ENCODE data around the gene UMAD1.
A peak's percentile ranks its signal among the peaks of the same experiment; 100 is the strongest.
"Not testable (repeated sequence)": the region's sequence is repeated elsewhere in the genome, so short reads cannot be mapped to it uniquely, and the experiment has no call there.

The UMAD1 gene

DNA sequence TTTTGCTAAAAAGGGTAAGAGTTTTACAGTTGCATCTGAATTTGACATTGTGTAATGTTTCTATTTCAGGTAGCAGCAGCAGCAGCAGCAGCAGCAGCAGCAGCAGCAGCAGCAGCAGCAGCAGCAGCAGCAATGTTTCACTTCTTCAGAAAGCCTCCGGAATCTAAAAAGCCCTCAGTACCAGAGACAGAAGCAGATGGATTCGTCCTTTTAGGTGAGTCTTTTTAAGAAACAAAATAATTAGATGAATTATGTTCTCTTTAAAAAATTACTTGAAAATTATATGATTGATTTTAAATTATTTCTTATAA, 32.6 kb downstream of the UMAD1 start:
- no peak for TF ChIP-seq EZH2 (IDR thresholded peaks at IDR 0.05; ENCODE audit: borderline replicate concordance, low read depth, low read length, severe bottlenecking)
- TF ChIP-seq, protein P1, sequence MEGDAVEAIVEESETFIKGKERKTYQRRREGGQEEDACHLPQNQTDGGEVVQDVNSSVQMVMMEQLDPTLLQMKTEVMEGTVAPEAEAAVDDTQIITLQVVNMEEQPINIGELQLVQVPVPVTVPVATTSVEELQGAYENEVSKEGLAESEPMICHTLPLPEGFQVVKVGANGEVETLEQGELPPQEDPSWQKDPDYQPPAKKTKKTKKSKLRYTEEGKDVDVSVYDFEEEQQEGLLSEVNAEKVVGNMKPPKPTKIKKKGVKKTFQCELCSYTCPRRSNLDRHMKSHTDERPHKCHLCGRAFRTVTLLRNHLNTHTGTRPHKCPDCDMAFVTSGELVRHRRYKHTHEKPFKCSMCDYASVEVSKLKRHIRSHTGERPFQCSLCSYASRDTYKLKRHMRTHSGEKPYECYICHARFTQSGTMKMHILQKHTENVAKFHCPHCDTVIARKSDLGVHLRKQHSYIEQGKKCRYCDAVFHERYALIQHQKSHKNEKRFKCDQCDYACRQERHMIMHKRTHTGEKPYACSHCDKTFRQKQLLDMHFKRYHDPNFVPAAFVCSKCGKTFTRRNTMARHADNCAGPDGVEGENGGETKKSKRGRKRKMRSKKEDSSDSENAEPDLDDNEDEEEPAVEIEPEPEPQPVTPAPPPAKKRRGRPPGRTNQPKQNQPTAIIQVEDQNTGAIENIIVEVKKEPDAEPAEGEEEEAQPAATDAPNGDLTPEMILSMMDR (IDR thresholded peaks at IDR 0.05; ENCODE audit: borderline replicate concordance, extremely low read depth, low read length, poor library complexity, severe bottlenecking) = no peak
- H3K36me3 ChIP-seq (ENCODE audit: insufficient read depth, low read length) = peaks cover 12% of the 10 kb centered on the region
- H3K27me3 ChIP-seq (ENCODE audit: insufficient read depth, low read length, poor library complexity) = no peaks in the 10 kb centered on the region
- H3K79me2 ChIP-seq (ENCODE audit: insufficient read depth, low read length) = no peaks in the 10 kb centered on the region
- no peak overlapping the region for H3K4me3 ChIP-seq (ENCODE audit: low read depth in 1 of 2, low read length in 2 of 2)
- H3K4me1 ChIP-seq (ENCODE audit: insufficient read depth, low read length) = no peaks in the 10 kb centered on the region
- H4K20me1 ChIP-seq (ENCODE audit: insufficient read depth, low read length) = no peaks in the 10 kb centered on the region
- DNase-seq (no peak), ATAC-seq (ENCODE audit: insufficient read depth, low read depth) (no peak)
- no peak overlapping the region for H3K9ac ChIP-seq (ENCODE audit: low read depth, low read length)
- H2AFZ ChIP-seq (ENCODE audit: low read depth, low read length) = no peak overlapping the region
- H3K4me2 ChIP-seq (ENCODE audit: insufficient read depth, low read length) = no peak overlapping the region
- no peak overlapping the region for H3K27ac ChIP-seq (ENCODE audit: low read length)
- H3K9me3 ChIP-seq (ENCODE audit: insufficient read depth, low read length, severe bottlenecking) = no peaks in the 10 kb centered on the region

DNA sequence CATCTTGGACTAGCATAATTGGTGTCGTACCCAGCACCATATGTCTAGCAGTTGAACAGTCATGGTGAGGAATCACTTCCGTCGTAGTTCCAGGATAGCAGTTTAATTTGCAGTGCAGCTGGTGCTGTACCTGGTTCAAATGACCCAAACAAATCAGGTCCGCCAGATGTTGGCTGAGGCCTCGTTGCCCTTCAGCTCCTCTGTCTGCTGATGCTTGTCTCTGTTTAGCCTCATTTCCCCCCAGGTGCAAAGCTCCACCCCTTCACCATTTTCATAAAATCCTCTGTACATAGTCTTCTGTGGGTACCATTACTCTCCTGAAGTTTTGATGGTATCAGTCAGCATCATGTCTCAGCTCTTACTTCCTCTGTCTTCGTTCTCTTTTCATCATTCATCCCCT, 35.1 kb downstream of the UMAD1 start:
- no peaks in the 10 kb centered on the region for H4K20me1 ChIP-seq (ENCODE audit: insufficient read depth, low read length)
- H3K4me1 ChIP-seq (ENCODE audit: insufficient read depth, low read length) = no peaks in the 10 kb centered on the region
- no peaks in the 10 kb centered on the region for H3K27me3 ChIP-seq (ENCODE audit: insufficient read depth, low read length, poor library complexity)
- no peaks in the 10 kb centered on the region for H3K79me2 ChIP-seq (ENCODE audit: insufficient read depth, low read length)
- no peak overlapping the region for H3K4me3 ChIP-seq (ENCODE audit: low read depth in 1 of 2, low read length in 2 of 2)
- no peak overlapping the region for H3K4me2 ChIP-seq (ENCODE audit: insufficient read depth, low read length)
- no peak overlapping the region for H3K9ac ChIP-seq (ENCODE audit: low read depth, low read length)
- no peaks in the 10 kb centered on the region for H3K9me3 ChIP-seq (ENCODE audit: insufficient read depth, low read length, severe bottlenecking)
- ATAC-seq (ENCODE audit: insufficient read depth, low read depth) = peak; percentile 22; the same call in 1 of the 3 replicates
- DNase-seq = no peak
- TF ChIP-seq, protein P1 (IDR thresholded peaks at IDR 0.05; ENCODE audit: borderline replicate concordance, extremely low read depth, low read length, poor library complexity, severe bottlenecking) = no peak
- no peak for TF ChIP-seq EZH2 (IDR thresholded peaks at IDR 0.05; ENCODE audit: borderline replicate concordance, low read depth, low read length, severe bottlenecking)
- peaks cover 12% of the 10 kb centered on the region for H3K36me3 ChIP-seq (ENCODE audit: insufficient read depth, low read length)
- H2AFZ ChIP-seq (ENCODE audit: low read depth, low read length) = no peak overlapping the region
- no peak overlapping the region for H3K27ac ChIP-seq (ENCODE audit: low read length)

DNA sequence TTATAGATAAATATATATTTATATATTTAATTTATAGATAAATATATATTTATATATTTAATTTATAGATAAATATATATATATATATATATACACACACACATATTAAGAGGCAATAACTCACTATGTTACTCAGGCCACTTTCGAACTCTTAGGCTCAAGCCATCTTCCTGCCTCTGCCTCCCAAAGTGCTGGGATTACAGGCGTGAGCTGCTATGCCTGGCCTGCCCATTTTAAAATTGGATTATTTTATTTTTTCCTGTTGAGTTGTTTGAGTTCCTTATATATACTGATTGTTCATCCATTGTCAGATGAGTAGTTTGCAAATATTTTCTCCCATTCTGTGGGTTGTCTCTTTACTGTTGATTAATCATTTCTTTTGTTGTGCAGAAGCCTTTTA, 39.1 kb downstream of the UMAD1 start:
- not testable (repeated sequence) for H3K4me3 ChIP-seq (ENCODE audit: low read depth in 1 of 2, low read length in 2 of 2); H3K9ac ChIP-seq (ENCODE audit: low read depth, low read length); H3K27me3 ChIP-seq (ENCODE audit: insufficient read depth, low read length, poor library complexity); H2AFZ ChIP-seq (ENCODE audit: low read depth, low read length); H3K4me2 ChIP-seq (ENCODE audit: insufficient read depth, low read length); H3K9me3 ChIP-seq (ENCODE audit: insufficient read depth, low read length, severe bottlenecking); H4K20me1 ChIP-seq (ENCODE audit: insufficient read depth, low read length); H3K79me2 ChIP-seq (ENCODE audit: insufficient read depth, low read length); DNase-seq; H3K27ac ChIP-seq (ENCODE audit: low read length)
- ATAC-seq (ENCODE audit: insufficient read depth, low read depth) = 0 out of 3 replicates have a peak, but pooled peaks have one; percentile 39
- H3K4me1 ChIP-seq (ENCODE audit: insufficient read depth, low read length) = peaks cover 20% of the 10 kb centered on the region
- H3K36me3 ChIP-seq (ENCODE audit: insufficient read depth, low read length) = peaks cover 12% of the 10 kb centered on the region

DNA sequence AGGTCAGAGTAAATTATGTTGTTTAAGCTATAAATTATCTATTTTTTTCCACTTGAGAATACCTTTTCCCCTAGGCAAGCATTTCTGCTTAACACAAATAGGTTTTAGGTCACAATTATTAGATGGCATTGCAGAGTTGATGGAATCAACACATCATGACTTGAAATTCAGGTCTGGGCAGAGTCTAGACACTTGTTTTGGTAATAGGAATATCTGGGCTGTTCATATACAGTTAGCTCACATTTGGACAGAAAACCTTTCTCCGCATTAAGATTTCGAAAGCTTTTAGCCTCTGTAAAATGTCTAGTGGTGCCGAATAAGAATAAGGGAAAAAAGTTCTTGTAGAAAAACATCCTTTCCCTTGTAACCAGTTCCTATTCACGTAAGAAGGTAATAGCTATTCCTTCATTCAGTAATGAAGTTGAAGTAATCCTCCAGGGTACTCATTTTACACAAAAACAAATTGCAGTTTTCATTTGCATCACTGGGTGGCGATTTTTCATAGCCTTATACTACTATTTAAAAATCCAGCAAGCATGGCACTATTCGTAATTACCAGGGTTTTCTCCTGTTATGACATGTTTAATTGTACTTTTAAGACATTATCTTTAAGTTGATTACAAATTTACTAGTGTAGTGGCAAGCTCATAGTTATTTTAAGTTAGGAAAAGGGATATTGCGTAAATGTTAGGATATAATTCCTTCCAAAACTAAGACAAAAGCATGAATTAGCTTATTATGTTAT, 40.8 kb downstream of the UMAD1 start:
- ATAC-seq (ENCODE audit: insufficient read depth, low read depth) (peak; percentile 85), DNase-seq (peak; percentile 53)
- H4K20me1 ChIP-seq (ENCODE audit: insufficient read depth, low read length) = no peaks in the 10 kb centered on the region
- peaks cover 20% of the 10 kb centered on the region for H3K4me1 ChIP-seq (ENCODE audit: insufficient read depth, low read length)
- no peak for TF ChIP-seq EZH2 (IDR thresholded peaks at IDR 0.05; ENCODE audit: borderline replicate concordance, low read depth, low read length, severe bottlenecking)
- TF ChIP-seq, protein P1 (IDR thresholded peaks at IDR 0.05; ENCODE audit: borderline replicate concordance, extremely low read depth, low read length, poor library complexity, severe bottlenecking) = peak; percentile 80
- no peak overlapping the region for H3K9ac ChIP-seq (ENCODE audit: low read depth, low read length)
- peak overlapping the region; percentile 43 for H3K4me2 ChIP-seq (ENCODE audit: insufficient read depth, low read length)
- H3K4me3 ChIP-seq (ENCODE audit: low read depth in 1 of 2, low read length in 2 of 2) = no peak overlapping the region
- H3K9me3 ChIP-seq (ENCODE audit: insufficient read depth, low read length, severe bottlenecking) = no peaks in the 10 kb centered on the region
- H3K79me2 ChIP-seq (ENCODE audit: insufficient read depth, low read length) = no peaks in the 10 kb centered on the region
- peak overlapping the region; percentile 56 for H3K27ac ChIP-seq (ENCODE audit: low read length)
- H3K36me3 ChIP-seq (ENCODE audit: insufficient read depth, low read length) = peaks cover 3% of the 10 kb centered on the region; the same call in 1 of the 2 replicates
- H3K27me3 ChIP-seq (ENCODE audit: insufficient read depth, low read length, poor library complexity) = no peaks in the 10 kb centered on the region
- peak overlapping the region; percentile 68 for H2AFZ ChIP-seq (ENCODE audit: low read depth, low read length)

All from DND-41 (cell line).